HG02588 (cell line): ENCODE data around the gene PLCB4.
"Not testable (repeated sequence)": the region's sequence is repeated elsewhere in the genome, so short reads cannot be mapped to it uniquely, and the experiment has no call there.

Source experiments
- ATAC-seq: cut with Tn5 transposase; IDR thresholded peaks from one replicate; pipeline ENCODE4 v1.9.1; 2021; ENCODE audit warnings: mild to moderate bottlenecking, moderate library complexity; ENCODE audit not compliant: unreplicated experiment

PLCB4 gene

DNA sequence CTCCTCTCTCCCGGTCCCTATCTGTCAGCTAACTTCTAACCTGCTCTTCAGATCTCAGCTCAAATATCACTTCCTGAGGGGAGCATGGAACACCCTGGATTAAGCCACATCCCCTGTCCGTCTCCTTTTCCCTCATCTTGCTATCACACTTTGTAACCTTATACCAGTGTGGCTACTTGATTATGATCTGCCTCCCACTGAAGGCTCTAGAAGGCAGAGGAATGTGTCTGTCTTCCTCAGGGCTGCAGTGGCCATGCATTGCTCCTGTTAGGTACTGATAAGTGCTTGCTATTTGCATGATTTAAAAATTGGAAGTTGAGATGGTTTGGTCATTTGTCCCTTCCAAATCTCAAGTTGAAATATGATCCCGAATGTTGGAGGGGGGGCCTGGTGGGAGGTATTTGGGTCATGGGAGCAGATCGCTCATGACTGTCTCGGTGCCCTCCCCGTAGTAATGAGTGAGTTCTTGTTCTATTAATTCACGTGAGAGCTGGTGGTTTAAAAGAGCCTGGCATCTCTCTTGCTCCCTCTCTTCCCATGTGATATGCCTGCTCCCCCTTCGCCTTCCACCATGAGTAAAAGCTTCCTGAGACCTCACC, 71.4 kb downstream of the PLCB4 start:
- ATAC-seq: no peak

DNA sequence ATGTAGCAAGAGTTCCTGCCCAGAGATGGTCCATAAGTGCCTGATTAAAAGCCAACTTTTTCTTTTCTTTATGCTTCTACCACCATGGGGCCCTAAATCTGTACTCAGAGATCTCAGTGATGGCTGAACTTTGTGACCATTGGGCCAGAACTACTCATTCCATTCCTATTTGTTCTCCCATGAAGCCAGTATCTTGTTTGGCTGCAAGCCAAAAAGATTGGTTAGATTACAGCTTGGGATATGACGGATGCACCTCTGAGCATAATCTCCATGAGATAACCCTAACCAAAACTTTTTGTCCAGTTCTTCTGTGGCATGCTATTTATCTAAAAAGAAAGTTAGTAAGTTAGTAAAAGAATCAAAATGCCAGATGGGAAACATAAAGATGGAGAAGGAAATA, 72.2 kb downstream of the PLCB4 start:
- no peak for ATAC-seq

DNA sequence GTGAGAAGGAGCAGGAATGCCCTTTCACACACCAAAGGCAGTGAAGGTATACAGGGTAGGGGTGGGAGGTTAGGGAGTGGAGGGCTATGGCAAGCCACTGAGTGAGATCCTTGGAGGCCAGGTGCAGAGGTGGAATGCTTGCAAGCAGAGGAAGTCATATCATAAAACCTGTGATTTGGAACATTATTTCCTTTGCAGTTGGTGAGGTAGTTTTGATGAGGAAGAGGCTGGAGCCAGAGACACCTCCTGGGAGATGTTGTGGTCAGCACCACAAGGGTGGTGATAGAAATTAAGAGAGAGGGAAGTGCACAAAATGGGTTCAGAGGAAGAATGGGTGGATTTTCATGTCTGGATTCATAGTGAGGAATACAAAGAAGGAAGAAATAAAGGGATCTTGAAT, 73.0 kb downstream of the PLCB4 start:
- ATAC-seq: no peak

DNA sequence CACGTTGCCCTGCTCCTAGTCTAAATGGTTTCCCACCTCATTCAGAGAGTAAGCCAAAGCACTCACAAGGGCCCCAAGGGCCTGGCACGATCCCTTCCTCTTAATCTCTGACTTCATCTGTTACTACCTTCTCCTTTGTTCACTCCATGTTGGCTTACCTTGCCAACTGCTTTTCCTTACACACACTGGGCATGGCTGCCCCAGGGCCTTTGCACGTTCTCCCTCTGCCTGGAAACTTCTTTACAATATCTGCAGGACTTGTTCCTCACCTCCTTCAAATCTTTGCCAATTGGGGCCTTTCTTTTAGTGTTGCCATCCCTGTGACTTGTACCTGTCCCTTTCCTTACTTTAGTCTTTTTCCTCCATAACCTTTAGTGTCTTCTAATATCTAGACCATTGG, 73.9 kb downstream of the PLCB4 start:
- no peak for ATAC-seq

DNA sequence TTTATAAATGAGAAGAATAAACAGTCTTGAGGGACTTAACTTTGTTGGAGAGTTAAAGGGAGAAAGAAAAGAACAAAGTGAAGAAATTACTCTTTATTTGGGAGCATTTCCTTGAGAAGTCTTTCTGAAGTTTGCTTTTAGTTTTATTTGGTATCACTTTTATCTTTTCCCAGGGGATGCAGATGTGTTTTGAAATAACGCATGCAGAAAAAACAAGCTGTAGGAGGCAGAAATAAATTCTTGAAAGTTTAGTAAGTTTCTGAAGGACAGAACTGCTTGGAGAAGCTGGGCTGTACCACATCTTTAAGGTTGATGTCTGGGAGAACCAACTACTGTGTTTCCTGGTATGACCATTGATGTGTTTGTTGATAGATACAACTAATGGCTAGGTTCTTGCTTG, 75.0 kb downstream of the PLCB4 start:
- no peak for ATAC-seq

DNA sequence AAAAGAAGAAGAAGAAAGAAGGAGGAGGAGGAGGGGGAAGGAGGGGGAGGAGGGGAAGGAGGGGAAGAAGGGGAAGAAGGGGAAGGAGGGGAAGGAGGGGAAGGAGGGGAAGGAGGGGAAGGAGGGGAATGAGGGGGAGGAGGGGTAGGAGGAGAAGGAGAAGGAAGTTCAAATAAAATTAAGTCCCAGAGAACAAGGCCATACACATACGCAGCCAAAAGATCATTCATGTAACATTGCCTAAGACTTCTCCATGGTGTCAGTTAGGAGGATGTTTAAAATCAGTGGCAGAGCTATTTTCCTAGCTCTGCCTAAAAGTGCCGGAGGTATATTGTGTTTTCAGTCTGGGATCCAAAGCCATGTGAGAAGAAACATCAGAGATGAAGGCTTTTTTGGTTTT, 75.8 kb downstream of the PLCB4 start:
- no peak for ATAC-seq

DNA sequence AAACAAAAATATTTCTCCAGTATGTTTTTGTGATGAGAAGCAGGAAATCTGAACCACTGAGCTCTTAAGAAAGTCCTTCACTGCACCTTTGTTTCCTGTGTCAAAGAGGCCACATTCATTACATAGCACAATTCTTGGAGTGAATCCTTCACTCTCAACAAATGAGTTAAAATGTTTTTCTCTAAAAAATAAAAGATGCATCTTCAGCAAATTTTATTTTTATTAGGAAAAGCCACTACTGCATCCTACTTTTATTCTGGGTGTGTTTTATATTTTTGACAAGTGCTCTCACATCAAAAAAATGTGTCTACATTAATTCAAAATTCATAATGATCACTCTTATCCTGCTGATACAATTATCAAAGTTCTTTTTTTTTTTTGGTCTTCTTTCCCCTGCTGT, 76.3 kb downstream of the PLCB4 start:
- ATAC-seq: no peak

DNA sequence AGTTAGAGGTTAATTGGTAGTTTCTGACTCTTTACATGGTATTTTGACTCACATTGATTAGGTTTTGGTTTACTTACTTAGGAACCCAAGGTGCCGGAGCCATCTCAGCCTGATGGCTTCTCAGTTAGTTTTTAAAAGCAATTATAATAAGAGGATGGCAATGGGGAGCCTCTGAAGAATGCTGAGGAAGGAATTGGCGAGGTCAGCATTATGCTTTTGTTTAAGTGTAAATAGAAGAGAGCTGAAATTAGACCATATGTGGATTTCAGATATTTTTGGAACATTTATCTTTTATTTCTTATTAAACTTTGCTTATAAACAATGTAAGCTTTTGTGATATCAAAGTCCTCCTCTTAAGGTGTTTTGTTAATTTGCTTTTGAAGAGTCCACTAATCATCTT, 77.8 kb downstream of the PLCB4 start:
- no peak for ATAC-seq

DNA sequence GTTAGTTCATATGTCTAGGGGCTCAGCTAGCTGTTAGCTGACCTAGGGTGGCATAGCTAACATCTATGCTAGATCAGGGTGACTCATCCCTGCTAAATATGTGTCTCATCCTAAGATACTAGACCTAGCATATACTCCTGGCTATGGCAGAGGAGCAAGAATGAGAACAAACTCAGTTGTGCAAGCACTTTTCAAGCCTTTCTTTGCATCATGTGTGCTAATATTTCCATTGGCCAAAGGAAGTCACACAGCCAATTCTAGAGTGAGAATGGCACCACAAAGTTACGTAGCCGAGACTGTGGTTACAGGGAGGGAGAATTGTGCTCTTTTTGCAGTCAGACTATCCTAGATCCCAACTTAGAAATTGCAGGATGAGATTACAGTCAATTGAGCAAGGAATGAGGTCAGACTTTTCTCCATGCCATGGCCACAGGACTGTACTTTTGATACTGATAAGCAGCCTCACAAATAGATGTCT, 78.7 kb downstream of the PLCB4 start:
- no peak for ATAC-seq

DNA sequence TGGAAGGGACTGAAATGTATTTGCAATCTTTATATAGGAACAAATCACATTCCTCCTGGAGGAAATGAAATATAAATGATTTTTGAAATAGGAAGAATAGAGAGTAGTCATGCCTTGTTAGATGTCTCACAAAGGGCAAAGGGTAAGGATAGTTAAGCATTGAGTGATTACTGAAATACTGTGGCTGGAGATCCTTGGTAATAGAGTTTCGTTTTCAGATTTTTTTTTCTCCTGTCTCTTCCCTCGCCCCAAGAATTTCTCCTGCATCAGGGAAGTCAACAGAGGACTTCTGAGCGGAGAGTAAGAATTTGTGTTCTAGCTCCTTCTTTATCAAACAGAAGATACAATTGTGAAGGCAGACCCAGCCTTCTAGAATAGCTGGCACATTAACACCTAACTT, 79.4 kb downstream of the PLCB4 start:
- ATAC-seq: no peak

DNA sequence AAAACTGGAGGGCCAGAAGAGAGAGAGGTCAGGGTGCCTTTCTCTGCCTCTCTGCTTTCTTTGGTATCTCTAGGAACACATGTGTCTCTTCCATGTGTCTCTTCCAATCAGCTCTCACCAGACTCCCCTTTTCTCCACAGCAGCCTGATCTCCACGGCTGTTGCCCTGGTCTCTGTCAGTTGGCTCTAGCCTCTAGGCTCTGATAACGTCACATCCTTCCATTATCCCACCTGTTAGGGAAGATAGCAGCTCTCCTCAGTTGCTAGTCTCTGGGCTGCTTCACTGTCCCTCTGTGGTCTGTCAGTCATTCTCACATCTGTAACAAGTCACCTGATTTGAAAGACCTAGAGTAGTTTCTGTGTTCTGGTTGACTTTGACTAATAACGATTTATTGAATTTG, 80.2 kb downstream of the PLCB4 start:
- ATAC-seq: no peak

DNA sequence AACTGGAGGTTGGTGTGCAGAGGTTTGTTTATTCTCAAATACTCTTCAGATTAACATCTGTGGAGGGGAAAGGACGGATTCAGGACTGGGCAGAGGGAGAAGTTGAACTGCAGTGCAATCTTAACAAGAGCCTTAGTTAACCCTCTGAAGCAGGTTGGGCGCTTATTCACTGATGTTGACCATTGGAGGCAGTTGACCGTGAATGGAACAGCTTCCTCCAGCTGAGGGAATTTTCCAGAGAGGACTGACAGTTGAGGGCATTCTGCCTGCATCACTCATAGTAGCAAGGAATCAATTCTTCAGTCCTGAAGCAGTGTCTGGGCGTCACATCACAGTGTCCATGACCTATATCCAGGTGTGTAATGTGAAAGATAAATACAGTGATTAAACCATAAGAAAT, 80.9 kb downstream of the PLCB4 start:
- no peak for ATAC-seq

DNA sequence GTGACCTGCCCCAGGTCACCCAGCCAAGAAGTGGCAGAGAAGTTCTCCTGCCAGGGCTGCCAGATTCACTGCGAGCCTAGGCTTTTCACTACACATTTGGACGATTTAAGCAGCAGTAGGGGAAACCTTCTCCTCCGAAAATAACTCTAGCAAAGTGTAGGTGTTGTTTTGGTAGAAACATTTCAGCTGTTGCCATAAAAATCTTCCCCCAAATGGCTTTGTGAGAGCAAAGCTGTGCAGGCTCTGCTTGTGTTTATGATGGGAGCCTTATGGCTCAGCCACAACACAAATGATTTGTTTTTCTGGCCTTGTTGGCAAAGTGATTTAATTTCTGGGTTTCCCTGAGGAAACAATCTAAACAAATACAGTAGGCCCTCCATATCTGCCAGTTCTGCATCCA, 81.8 kb downstream of the PLCB4 start:
- no peak for ATAC-seq

DNA sequence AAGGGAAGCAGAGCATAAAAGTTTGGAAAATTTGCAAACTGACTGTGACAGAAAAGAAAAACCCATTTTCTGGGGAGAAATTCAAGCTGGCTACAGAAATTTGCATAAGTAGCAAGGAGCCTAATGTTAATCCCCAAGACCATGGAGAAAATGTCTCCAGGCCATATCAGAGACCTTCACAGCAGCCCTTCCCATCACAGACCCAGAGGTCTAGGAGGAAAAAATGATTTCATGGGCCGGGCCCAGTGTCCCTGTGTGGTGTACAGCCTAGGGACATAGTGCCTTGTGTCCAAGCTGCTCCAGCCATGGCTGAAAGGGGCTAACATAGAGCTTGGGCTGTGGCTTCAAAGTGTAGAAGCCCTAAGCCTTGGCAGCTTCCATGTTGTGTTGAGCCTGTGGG, 83.3 kb downstream of the PLCB4 start:
- not testable (repeated sequence) for ATAC-seq

DNA sequence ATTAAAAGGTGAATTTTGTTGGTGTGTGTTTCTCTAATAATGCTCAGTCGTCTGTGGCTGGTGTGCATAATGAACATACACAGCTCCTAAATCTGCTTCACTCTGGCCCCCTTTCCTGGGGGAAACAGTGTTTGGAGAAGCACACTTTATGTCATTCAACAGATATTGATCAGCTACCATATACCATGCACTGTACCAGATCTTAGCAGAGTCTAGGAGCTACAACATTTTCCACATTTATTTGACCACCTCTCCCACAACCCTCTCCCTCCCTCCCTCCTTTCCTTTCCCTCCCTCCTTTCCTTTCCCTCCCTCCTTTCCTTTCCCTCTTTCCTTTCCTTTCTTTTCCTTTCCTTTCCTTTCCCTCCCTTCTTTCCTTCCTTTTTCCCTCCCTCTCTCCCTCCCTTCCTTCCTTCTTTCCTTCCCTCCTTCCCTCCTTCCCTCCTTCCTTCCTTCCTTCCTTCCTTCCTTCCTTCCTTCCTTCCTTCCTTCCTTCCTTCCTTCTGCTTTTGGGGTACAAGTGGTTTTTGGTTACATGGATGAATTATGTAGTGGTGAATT, 85.7 kb downstream of the PLCB4 start:
- ATAC-seq: no peak

DNA sequence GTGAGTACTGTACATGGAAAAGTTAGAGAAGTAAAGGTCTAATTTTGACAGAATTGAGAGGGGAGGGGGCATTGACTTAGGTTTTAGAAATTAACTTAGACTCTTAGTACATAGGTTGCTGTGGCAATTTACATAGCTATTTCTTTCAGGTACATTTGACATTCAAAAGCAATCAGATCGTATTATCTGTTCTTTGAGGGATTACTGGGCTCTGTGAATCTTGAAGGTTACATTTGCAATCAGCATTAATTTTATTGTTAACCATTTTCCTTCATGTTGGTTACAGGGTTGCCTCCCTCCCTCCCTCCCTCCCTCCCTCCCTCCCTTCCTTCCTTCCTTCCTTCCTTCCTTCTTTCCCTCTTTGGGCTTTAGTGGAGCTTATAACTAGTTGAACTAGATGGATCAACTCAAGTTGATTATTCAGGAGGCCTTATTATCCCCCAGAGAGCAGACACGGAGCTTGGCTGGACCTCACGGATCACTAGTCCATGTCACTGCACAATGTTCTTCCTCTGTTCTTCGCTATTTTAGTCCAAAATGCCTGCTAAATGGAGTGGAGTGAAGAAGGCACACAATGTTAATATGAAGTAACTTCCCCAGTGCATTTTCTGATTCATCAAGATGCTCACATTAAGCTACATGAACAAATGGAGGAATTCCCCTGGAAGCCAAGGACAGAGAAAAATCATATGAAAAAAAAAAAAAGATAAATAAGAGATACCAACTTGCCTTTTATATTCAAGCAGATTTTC, 87.8 kb downstream of the PLCB4 start:
- ATAC-seq: no peak

DNA sequence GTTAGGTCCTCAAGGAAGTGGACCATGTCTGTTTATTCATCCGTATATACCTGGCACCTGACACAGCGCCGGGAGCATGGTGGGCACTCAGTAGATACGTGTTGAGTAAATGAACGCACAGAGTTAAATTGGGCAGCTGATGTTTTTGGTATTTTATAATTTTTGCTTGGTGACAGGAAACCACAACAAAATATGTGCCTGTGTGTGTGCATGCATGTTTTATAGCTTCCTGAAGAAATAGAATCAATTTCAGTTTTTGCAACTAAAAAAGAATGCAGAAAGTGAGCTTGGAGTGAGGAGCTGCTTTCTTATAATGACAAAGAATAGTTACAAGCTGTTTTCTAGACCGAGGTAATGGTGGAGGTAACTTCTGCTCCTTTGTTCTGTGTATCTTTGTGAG, 91.4 kb downstream of the PLCB4 start:
- ATAC-seq: no peak

DNA sequence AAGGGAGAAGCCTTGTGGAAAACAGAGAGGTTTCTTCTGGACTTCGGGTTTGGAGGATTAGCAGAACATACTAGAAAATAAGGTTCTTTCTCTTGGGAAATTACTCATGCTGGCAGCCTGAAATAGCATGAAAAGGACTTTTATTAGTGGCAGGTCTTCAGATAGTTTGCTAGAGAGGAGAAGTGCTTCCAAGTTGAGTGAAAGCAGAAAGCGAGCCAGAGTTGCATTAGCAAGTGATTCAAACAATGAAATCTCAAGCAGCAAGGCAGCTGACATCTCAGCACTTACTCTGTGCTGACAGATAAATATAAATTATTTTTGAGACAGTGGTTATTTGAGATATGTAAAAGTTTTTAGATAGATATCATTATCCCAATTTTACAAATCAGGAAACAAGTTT, 91.9 kb downstream of the PLCB4 start:
- no peak for ATAC-seq

DNA sequence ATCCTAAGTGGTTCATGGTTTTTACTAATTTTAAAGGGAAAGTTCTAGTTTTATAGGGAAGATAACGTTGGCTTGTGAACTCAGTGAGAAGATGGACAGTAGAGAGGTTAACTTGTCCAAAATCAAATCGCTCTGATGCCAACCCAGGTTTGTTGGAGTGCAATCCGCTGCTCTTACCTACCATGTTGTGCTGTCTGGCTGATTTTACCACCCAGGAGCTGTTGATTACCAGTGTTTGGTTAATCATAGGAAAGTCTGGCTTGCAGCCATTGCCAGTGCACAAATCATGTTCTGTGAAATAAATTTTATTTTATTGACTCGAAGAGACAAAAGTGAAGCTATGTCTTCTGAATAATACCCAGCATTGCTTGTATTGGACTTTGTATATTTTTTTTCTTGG, 92.4 kb downstream of the PLCB4 start:
- ATAC-seq: no peak

DNA sequence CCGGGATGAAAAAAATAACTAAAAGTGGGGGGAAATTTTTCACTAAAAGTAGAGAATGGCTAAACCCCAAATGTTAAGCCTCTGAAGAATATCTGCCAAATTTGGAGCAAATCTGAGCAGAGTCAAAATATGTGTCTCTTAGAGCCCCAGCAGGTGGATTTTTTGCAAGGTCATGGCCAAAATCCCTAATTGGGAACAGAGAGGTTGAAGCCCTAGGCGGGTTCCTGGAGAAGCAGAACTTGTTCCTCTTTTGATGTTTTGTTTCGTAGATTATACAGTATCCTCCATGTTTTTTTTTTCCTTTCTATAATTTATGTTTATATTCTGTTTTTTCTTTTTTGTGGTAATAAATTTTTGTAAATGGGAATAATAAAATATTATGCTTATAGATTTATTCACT, 94.4 kb downstream of the PLCB4 start:
- no peak for ATAC-seq

DNA sequence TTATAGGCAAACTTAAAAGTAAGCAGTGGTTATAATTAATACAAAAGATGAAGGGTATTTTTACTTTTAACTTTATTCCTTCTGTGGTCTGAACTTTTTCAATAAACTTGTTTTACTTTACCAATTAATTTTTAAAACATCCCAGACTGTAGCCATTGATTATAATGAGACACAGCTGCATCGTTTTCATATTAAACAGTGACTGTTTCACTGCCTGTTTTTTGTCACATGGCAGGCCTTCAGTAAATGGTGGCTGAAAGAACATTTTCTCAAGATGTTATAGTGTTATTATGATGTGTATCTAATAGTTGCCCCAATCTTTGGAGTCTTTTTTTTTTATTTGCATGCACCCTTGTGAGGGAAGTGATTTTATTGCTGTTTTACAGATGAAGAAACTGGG, 95.1 kb downstream of the PLCB4 start:
- ATAC-seq: no peak

DNA sequence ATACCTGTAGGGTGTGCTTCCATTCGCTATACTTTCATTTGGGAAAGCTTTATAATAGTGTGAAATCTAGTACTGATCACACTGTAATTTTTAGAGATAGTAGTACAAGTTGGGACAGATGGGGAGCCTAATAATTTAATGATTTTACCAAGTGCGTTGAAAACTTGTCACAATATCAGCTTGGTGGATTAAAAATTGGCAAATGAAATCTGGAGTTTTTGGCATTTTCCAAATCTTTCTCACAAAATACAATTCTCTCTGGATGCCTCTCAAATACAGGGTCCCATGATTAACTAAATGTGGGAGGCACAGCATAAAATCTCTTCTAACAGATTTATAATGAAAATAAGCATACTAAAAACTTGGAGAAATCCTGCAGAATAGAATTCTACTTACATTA, 96.4 kb downstream of the PLCB4 start:
- ATAC-seq: no peak
